Limb (tissue), 2 donors: ENCODE data around the gene CNST.
"Not testable (repeated sequence)": the region's sequence is repeated elsewhere in the genome, so short reads cannot be mapped to it uniquely, and the experiment has no call there.

Experiments used
- DNase-seq, 2 donors: peaks; one replicate each; pipeline ENCODE4 v3.0.0-alpha.2; 2016; ENCODE audit errors: extremely low spot score in 2 of 2

Gene CNST

GRCh38 chr1:246674049-246674448 is 107.8 kb downstream of the CNST start:
- DNase-seq, result no peak

- no peak for DNase-seq
These were observed 111.6 kb downstream of the CNST start for GRCh38 chr1:246677842-246678241.

DNA sequence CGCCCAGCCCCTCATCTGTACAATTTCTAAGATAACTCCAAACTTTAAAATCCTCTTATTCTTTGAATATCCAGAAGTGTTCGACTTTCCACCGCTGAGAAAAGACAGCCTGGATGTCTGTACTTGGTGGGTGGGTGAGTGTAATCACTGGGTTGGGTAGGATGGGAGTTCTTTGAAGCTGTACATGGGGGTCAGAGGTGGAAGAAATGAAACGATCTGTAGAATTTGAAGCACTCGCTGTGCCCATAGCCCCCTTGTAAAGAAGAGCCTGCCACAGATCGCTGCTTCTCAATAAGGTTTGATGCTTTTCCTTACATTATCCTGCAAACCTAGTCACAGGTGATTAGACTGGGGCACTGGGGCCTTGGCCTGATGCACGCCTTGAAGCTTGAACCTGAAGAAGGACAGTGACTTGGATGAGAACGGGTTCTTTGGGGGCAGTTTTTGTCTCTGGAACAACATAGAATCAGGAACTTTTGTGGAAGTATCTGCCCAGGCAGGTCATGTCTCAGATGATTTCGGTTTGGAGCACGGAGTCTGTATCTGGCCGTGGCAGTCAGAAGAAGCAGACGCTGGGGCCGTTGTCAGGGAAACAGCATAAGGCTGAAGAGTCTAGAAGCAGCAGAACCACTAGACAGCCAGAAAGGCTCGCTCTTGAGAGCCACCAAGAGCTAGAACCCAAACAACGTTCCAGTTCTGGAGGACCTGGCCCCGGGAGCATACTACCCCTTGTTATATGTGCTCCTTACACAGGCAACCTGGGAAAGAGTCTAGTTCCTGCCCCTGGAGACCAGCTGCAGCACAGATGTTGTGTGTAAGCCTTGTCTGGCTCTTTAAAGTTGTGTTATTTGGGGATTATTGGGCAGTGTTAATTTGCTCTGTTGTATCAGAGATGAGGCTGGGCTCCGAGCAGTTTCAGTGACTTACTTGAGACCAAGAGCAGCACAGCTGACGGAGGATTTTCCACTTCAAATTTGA is 112.8 kb downstream of the CNST start:
- no peak for DNase-seq

DNA sequence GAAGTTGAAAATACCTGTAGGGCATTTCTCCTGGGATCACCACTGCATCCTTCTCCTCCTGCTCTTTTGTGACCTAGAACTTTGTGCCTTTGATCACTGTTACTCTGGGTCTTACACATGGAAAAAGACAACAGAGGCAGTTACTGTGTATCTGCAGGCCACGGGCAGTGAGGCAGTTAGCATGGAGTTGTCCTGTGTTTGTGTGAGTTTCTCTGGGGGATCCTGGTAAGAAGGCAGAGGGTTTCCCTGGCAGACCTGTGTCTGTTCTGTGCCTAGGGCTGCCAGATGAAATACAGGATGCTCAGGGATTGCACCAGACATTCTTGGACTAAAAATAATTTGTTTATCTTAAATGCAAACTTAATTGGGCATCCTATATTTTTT is 113.5 kb downstream of the CNST start:
- DNase-seq, result no peak

DNA sequence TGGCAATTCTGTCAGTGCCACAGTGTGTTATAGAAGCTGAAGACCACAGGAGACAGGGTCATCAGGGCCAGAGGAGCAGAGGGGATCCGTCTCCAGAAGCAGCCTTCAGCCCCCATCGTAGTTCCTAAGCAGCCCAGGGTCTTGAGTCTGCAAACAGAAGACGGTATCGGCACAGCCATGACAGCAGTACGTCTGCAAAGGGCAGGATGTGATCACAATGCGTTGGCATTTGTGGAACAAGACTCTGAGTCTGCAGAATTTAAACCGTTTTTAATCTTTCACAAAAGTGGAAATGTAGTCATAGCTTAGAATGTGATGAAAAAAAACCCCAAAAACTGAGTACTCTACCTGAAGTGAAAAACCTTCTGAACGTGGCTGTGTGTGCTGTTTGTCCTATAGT is 113.9 kb downstream of the CNST start:
- DNase-seq, result no peak

- DNase-seq, result no peak
These were observed 114.5 kb downstream of the CNST start for GRCh38 chr1:246680696-246681130.

DNA sequence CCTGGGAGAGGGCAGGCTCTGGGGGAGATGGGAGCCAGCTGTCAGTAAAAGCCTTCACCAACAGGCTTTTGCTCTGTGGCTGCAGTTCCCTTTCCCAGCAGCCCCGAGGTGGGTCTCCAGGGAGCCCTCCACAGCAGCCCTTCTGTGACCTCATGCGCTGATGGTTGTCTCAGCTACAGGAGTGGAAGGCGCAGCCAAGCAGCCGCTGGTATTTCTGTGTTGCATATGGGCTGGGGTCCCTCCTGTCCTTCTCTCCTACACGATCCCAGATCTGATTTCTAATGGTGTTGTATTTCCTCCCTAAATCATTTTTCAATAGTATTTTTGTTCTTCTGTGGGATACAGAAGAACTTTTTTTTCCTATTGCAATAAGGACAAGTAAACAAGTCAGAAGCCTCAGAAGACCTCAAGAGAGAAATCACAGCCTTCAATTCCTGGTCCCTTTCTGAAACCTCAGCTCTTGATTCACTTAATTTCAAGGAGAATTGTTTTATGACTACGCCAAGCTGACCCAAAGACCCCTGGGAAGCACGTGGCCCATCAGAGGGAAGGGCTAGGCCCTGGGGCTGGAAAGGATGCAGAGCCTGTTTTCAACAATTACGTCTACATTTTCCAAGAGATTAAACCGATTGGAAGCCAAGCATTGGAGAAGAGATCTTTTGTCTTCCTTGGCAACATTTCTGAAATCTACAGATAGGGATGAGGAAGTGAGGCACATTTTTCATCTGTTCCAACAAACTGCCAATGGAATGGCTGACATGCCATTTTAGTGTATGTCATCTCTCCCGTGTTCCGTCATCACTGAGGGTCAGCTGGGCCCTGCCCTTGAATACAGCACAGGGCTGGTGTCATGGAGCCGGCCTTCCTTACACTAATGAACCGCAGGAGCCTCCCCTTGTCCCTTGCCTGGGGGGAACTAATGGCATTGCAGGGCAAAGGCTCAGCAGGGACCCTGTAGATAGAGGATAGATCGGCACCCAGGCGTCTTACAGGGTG is 115.9 kb downstream of the CNST start:
- DNase-seq, result peak in 1 of 2 donors; percentile 63

DNA sequence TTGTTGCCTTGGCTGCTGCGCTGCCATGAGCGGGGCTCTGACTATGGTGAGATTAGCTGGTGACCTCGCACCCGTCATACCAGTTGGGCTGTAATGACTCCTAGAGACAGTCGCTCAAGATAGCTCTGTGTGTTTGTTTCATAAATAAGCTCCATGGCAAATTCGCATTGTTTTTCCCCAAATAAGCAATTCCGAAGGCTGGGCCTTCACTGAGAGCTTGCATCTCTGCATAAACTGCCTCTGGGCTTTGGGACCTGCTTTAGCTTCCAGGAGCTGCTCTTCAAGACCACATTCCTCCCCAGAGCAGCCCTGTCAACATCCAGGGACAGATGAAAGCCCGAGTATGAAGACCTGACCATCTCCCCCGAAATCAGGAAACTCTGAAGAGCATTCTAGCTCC is 117.3 kb downstream of the CNST start:
- no peak for DNase-seq

- no peak for DNase-seq
These were observed 120.7 kb downstream of the CNST start for GRCh38 chr1:246687002-246687401.

DNA sequence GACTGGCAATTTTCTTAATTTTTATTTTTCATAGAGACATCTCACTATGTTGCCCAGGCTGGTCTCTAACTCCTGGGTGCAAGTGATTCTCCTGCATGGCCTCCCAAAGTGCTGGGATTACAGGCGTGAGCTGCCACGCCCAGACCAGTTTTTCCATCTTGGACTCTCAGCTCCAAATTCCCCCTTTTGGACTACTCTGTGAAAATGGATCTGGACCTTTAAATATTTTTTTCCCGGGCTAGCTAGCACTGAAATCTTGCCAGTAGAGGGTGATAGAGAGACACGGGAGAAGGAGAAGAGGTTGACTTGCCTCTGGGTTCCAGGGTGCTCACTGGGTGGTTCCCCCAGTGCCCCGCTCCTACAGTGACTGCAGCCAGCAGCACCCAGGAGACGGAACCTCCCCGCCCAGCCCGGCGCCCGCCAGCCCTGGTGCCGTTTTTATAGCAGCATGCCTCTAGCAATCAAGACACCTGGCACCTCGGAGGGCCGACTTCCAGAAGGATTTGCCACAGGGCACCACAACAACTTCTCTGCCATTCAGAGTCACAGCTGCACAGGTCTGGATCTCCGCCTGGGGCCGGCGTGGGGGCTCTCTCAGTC is 123.3 kb downstream of the CNST start:
- peak; percentile 36 to 60 for DNase-seq

GRCh38 chr1:246690100-246690499 is 123.8 kb downstream of the CNST start:
- DNase-seq, result no peak

- no peak for DNase-seq
These were observed 125.6 kb downstream of the CNST start for GRCh38 chr1:246691622-246692495.

- not testable (repeated sequence) for DNase-seq
These were observed 128.1 kb downstream of the CNST start for GRCh38 chr1:246694213-246694895.

- no peak for DNase-seq
These were observed 128.9 kb downstream of the CNST start for GRCh38 chr1:246695136-246695535.

GRCh38 chr1:246695666-246696065 is 129.4 kb downstream of the CNST start:
- no peak for DNase-seq

- DNase-seq, result no peak
These were observed 132.3 kb downstream of the CNST start for GRCh38 chr1:246698466-246699094.

DNA sequence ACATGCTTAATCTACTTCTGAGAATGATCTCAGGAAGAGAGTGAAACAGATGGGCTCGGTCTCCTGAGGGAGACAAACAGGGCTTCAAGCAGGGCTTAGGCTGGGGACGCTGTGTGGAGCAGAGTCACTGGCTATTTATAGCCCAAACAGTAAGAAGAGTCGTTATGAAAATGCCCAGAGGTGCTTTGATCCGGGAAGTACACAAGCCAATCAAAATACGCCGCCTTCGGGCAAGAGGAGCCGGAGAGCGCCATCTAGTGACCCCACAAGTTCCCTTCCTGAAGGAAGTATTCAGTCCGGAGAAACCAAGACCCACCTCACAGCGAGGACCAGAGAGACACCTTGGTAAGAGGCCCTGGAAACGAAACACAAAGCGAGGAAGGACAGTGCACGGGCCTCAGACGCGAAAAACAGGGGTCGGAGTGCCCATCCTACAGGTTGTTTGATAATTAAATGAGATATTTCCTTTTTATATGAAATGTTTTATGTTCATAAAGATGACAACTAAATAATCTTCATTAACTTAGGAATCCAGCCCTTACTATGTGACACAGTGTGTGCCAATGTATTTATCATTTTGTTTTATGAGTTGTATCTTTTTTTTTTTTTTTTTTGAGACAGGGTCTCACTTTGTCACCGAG is 133.0 kb downstream of the CNST start:
- peak; percentile 80 to 81 for DNase-seq

GRCh38 chr1:246703581-246703980 is 137.3 kb downstream of the CNST start:
- DNase-seq, result no peak

DNA sequence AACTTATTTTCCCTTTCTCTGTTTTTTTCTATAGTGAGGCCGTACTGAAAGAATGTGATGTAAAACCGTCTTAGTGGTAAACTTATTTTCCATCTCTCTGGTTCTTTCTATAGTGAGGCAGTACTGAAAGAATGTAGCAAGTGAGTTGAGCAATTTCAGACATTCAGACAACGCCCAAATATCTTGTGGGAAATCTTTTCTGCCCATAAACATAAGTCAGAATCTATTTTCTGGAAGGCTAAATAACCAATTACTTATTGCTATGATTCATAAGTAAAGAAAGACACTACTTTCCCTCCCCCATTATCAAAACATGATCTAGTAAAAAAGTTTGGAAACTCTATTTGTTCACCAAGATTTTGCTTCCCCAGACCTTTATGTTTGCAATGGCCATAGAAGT is 139.1 kb downstream of the CNST start:
- no peak for DNase-seq
